H1 (cell line): ENCODE results near the gene DENND11. TPM values are rescaled to one million over a fixed set of nuclear protein-coding genes. Genes with fewer than 3 reads are reported as not detected.

ENCODE experiments used
- ASH2L ChIP-seq: fragments of 200-600, 300-600 bp; sonication (generic); IDR thresholded peaks from one replicate; pipeline ENCODE4 v1.7.1; 2017; ENCODE audit warnings: low read length
- EP300 ChIP-seq, 2 experiments: IDR thresholded peaks; 1 replicate in 1 of 2; 2 replicates in 1 of 2; pipeline ENCODE4 v1.6.1; 2011 to 2012; ENCODE audit warnings: low read depth in 2 of 2, low read length in 2 of 2, mild to moderate bottlenecking in 2 of 2, borderline replicate concordance in 1 of 2, inconsistent platforms in 1 of 2, moderate library complexity in 1 of 2
- FOSL1 ChIP-seq: IDR thresholded peaks from 2 replicates; pipeline ENCODE4 v1.6.1; 2011; ENCODE audit warnings: mild to moderate bottlenecking, low read depth, low read length, moderate library complexity; ENCODE audit not compliant: insufficient read depth
- PHF8 ChIP-seq: fragments of 200-600 bp; sonication (generic); conservative IDR thresholded peaks from 2 replicates; pipeline ENCODE4 v1.7.1; 2012; ENCODE audit warnings: low read depth, mild to moderate bottlenecking, inconsistent platforms, low read length, moderate library complexity
- RBBP5 ChIP-seq: IDR thresholded peaks from 2 replicates; pipeline ENCODE4 v1.7.1; 2012; ENCODE audit warnings: low read depth, mild to moderate bottlenecking, inconsistent platforms, low read length, moderate library complexity, borderline replicate concordance
- SP1 ChIP-seq: IDR thresholded peaks from 2 replicates; pipeline ENCODE4 v1.6.1; 2011; ENCODE audit warnings: low read depth, low read length
- SP4 ChIP-seq: IDR thresholded peaks from 2 replicates; pipeline ENCODE4 v1.6.1; 2012; ENCODE audit warnings: low read length, inconsistent platforms
- polyA plus RNA-seq, 7 experiments: library from polyadenylated mRNA; depleted of rRNA in 3 of 7; stranded (reverse) in 5 of 7; unstranded in 2 of 7; fragments of >200 nt in 5 of 7; fragments of 200-250 nt in 2 of 7; gene quantifications; 1 replicate in 5 of 7; 2 replicates in 1 of 7; 4 replicates in 1 of 7; pipeline versions ENCODE4 v1.2.1 to v1.2.3, GENCODE V29; 2011 to 2013; ENCODE audit warnings: missing spikeins in 2 of 7, mixed read lengths in 2 of 7
- total RNA-seq: library from RNA; stranded (reverse); fragmentation: NEBNext Ultra II Directional; extraction: Animal tissue kit (Norgen Biotek cat#: 25700); gene quantifications from 2 replicates; pipeline ENCODE4 v1.2.1, GENCODE V29; 2021
- TF ChIP-seq, protein P1 (sequence below): fragments of 300-600 bp; sonication (generic); IDR thresholded peaks from 2 replicates; pipeline ENCODE4 v1.7.1; 2012; ENCODE audit warnings: low read length, moderate library complexity, mild to moderate bottlenecking, inconsistent platforms; ENCODE audit not compliant: insufficient replicate concordance
- TF ChIP-seq, protein P2 (sequence below): IDR thresholded peaks from 2 replicates; pipeline ENCODE4 v1.6.1; 2012; ENCODE audit warnings: inconsistent platforms
- TF ChIP-seq, protein P3 (sequence below): IDR thresholded peaks from 2 replicates; pipeline ENCODE4 v1.6.1; 2011; ENCODE audit warnings: low read length, improper control_type of control experiment

The DENND11 gene
- total and polyA plus RNA-seq, 2 of the 8 experiments (the other 6 are each of a cell fraction or from before 2014, with no cell fraction given): 8.0 to 26.8 TPM

DNA sequence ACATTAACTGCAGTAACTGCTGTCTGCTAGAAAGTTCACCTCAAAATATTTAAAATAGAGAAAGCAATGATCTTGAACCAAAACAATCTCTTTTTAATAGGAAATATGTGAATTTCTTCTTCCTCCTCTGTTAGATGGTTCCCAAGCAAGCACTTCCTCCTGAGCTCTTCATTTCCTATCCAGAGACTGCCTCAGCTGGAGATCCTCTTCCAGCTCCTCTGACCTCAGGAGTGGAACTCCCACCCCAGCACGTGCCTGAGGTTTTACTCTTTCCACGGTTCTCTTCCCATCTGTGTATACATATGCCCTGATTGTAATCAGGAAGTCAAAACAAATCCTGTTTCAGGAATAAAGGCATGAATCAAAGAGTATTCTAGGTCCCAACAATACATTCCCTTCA is 5.6 kb downstream of the DENND11 start (continued):
- TF ChIP-seq, protein P1, sequence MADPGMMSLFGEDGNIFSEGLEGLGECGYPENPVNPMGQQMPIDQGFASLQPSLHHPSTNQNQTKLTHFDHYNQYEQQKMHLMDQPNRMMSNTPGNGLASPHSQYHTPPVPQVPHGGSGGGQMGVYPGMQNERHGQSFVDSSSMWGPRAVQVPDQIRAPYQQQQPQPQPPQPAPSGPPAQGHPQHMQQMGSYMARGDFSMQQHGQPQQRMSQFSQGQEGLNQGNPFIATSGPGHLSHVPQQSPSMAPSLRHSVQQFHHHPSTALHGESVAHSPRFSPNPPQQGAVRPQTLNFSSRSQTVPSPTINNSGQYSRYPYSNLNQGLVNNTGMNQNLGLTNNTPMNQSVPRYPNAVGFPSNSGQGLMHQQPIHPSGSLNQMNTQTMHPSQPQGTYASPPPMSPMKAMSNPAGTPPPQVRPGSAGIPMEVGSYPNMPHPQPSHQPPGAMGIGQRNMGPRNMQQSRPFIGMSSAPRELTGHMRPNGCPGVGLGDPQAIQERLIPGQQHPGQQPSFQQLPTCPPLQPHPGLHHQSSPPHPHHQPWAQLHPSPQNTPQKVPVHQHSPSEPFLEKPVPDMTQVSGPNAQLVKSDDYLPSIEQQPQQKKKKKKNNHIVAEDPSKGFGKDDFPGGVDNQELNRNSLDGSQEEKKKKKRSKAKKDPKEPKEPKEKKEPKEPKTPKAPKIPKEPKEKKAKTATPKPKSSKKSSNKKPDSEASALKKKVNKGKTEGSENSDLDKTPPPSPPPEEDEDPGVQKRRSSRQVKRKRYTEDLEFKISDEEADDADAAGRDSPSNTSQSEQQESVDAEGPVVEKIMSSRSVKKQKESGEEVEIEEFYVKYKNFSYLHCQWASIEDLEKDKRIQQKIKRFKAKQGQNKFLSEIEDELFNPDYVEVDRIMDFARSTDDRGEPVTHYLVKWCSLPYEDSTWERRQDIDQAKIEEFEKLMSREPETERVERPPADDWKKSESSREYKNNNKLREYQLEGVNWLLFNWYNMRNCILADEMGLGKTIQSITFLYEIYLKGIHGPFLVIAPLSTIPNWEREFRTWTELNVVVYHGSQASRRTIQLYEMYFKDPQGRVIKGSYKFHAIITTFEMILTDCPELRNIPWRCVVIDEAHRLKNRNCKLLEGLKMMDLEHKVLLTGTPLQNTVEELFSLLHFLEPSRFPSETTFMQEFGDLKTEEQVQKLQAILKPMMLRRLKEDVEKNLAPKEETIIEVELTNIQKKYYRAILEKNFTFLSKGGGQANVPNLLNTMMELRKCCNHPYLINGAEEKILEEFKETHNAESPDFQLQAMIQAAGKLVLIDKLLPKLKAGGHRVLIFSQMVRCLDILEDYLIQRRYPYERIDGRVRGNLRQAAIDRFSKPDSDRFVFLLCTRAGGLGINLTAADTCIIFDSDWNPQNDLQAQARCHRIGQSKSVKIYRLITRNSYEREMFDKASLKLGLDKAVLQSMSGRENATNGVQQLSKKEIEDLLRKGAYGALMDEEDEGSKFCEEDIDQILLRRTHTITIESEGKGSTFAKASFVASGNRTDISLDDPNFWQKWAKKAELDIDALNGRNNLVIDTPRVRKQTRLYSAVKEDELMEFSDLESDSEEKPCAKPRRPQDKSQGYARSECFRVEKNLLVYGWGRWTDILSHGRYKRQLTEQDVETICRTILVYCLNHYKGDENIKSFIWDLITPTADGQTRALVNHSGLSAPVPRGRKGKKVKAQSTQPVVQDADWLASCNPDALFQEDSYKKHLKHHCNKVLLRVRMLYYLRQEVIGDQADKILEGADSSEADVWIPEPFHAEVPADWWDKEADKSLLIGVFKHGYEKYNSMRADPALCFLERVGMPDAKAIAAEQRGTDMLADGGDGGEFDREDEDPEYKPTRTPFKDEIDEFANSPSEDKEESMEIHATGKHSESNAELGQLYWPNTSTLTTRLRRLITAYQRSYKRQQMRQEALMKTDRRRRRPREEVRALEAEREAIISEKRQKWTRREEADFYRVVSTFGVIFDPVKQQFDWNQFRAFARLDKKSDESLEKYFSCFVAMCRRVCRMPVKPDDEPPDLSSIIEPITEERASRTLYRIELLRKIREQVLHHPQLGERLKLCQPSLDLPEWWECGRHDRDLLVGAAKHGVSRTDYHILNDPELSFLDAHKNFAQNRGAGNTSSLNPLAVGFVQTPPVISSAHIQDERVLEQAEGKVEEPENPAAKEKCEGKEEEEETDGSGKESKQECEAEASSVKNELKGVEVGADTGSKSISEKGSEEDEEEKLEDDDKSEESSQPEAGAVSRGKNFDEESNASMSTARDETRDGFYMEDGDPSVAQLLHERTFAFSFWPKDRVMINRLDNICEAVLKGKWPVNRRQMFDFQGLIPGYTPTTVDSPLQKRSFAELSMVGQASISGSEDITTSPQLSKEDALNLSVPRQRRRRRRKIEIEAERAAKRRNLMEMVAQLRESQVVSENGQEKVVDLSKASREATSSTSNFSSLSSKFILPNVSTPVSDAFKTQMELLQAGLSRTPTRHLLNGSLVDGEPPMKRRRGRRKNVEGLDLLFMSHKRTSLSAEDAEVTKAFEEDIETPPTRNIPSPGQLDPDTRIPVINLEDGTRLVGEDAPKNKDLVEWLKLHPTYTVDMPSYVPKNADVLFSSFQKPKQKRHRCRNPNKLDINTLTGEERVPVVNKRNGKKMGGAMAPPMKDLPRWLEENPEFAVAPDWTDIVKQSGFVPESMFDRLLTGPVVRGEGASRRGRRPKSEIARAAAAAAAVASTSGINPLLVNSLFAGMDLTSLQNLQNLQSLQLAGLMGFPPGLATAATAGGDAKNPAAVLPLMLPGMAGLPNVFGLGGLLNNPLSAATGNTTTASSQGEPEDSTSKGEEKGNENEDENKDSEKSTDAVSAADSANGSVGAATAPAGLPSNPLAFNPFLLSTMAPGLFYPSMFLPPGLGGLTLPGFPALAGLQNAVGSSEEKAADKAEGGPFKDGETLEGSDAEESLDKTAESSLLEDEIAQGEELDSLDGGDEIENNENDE: no peak
- TF ChIP-seq PHF8: no peak
- no peak for TF ChIP-seq FOSL1
- TF ChIP-seq SP4: no peak
- TF ChIP-seq, protein P2, sequence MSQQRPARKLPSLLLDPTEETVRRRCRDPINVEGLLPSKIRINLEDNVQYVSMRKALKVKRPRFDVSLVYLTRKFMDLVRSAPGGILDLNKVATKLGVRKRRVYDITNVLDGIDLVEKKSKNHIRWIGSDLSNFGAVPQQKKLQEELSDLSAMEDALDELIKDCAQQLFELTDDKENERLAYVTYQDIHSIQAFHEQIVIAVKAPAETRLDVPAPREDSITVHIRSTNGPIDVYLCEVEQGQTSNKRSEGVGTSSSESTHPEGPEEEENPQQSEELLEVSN: no peak
- TF ChIP-seq EP300 (IDR thresholded peaks at IDR 0.05; ENCODE audit: borderline replicate concordance in 1 of 2, low read depth in 2 of 2, low read length in 2 of 2): no peak
- TF ChIP-seq, protein P3, sequence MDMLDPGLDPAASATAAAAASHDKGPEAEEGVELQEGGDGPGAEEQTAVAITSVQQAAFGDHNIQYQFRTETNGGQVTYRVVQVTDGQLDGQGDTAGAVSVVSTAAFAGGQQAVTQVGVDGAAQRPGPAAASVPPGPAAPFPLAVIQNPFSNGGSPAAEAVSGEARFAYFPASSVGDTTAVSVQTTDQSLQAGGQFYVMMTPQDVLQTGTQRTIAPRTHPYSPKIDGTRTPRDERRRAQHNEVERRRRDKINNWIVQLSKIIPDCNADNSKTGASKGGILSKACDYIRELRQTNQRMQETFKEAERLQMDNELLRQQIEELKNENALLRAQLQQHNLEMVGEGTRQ: no peak
- no peak for TF ChIP-seq ASH2L
- no peak for TF ChIP-seq RBBP5
- no peak for TF ChIP-seq SP1
